Liver (tissue), 9 donors: ENCODE data around the gene ARPC4. TPM values are rescaled to one million over a fixed set of nuclear protein-coding genes. Genes with fewer than 3 reads are reported as not detected.

Experiments
- DNase-seq: peaks from one replicate; pipeline ENCODE4 v3.0.0-alpha.2; 2017; ENCODE audit warnings: low spot score
- H3K27ac ChIP-seq, 2 donors: one replicate each; pipeline ENCODE4 v1.7.0; 2013; ENCODE audit warnings: inconsistent platforms in 2 of 2, low read length in 2 of 2, control low read depth in 1 of 2, low read depth in 1 of 2, mild to moderate bottlenecking in 1 of 2
- H3K27me3 ChIP-seq, 4 donors: one replicate each; pipeline versions ENCODE4 v1.6.1 to v1.7.0; 2013; ENCODE audit warnings: low read length in 3 of 4, inconsistent platforms in 1 of 4, mild to moderate bottlenecking in 1 of 4, moderate library complexity in 1 of 4; ENCODE audit not compliant: control insufficient read depth in 4 of 4, insufficient read depth in 4 of 4
- H3K36me3 ChIP-seq, 4 donors: one replicate each; pipeline versions ENCODE4 v1.6.1 to v1.7.0; 2013; ENCODE audit warnings: low read length in 3 of 4, mild to moderate bottlenecking in 3 of 4, low read depth in 1 of 4, moderate library complexity in 1 of 4; ENCODE audit not compliant: control insufficient read depth in 4 of 4, insufficient read depth in 3 of 4
- H3K4me1 ChIP-seq, 4 donors: one replicate each; pipeline versions ENCODE4 v1.6.1 to v1.7.0; 2013; ENCODE audit warnings: low read length in 3 of 4, mild to moderate bottlenecking in 3 of 4, moderate library complexity in 1 of 4; ENCODE audit not compliant: control insufficient read depth in 4 of 4, insufficient read depth in 4 of 4
- H3K4me3 ChIP-seq, 3 donors: one replicate each; pipeline versions ENCODE4 v1.6.1 to v1.7.0; 2013; ENCODE audit warnings: low read length in 3 of 3, control low read depth in 1 of 3, low read depth in 1 of 3, mild to moderate bottlenecking in 1 of 3
- H3K9ac ChIP-seq, 2 donors: one replicate each; pipeline ENCODE4 v1.7.0; 2013; ENCODE audit warnings: low read length in 2 of 2, mild to moderate bottlenecking in 2 of 2, moderate library complexity in 2 of 2, control low read depth in 1 of 2, low read depth in 1 of 2
- H3K9me3 ChIP-seq, 4 donors: one replicate each; pipeline versions ENCODE4 v1.6.1 to v1.7.0; 2013; ENCODE audit warnings: low read length in 3 of 4; ENCODE audit not compliant: control insufficient read depth in 4 of 4
- EGR1 ChIP-seq, 2 donors: IDR thresholded peaks; 2 replicates each; pipeline ENCODE4 v1.6.1; 2016 to 2018; ENCODE audit warnings: antibody characterized with exemption in 2 of 2, low read depth in 2 of 2
- FOXA1 ChIP-seq: IDR thresholded peaks from 2 replicates; pipeline ENCODE4 v1.6.1; 2016; ENCODE audit warnings: antibody characterized with exemption
- FOXA2 ChIP-seq: IDR thresholded peaks from 2 replicates; pipeline ENCODE4 v1.6.1; 2016; ENCODE audit warnings: antibody characterized with exemption
- GABPA ChIP-seq, 2 donors: IDR thresholded peaks in 1 of 2; conservative IDR thresholded peaks in 1 of 2; 2 replicates each; pipeline ENCODE4 v1.6.1; 2016; ENCODE audit warnings: antibody characterized with exemption in 2 of 2, mild to moderate bottlenecking in 1 of 2, moderate library complexity in 1 of 2
- HNF4A ChIP-seq, 2 donors: conservative IDR thresholded peaks; 2 replicates each; pipeline ENCODE4 v1.6.1; 2016; ENCODE audit warnings: antibody characterized with exemption in 2 of 2, mild to moderate bottlenecking in 2 of 2
- HNF4G ChIP-seq: IDR thresholded peaks from 2 replicates; pipeline ENCODE4 v1.6.1; 2016; ENCODE audit warnings: antibody characterized with exemption
- JUND ChIP-seq, 2 donors: IDR thresholded peaks; 2 replicates each; pipeline ENCODE4 v1.6.1; 2016; ENCODE audit warnings: antibody characterized with exemption in 2 of 2
- NR2F2 ChIP-seq: IDR thresholded peaks from 2 replicates; pipeline ENCODE4 v1.6.1; 2016; ENCODE audit warnings: antibody characterized with exemption
- RXRA ChIP-seq, 2 donors: IDR thresholded peaks; 2 replicates each; pipeline ENCODE4 v1.6.1; 2017 to 2018; ENCODE audit warnings: antibody characterized with exemption in 2 of 2, mild to moderate bottlenecking in 1 of 2
- SP1 ChIP-seq: IDR thresholded peaks from 2 replicates; pipeline ENCODE4 v1.6.1; 2018; ENCODE audit warnings: antibody characterized with exemption, mild to moderate bottlenecking
- TAF1 ChIP-seq: conservative IDR thresholded peaks from 2 replicates; pipeline ENCODE4 v1.6.1; 2016; ENCODE audit warnings: antibody characterized with exemption, mild to moderate bottlenecking
- YY1 ChIP-seq: IDR thresholded peaks from 2 replicates; pipeline ENCODE4 v1.6.1; 2016; ENCODE audit warnings: antibody characterized with exemption, mild to moderate bottlenecking
- WGBS: extraction: QIAGEN DNeasy Blood & Tissue Kit; methylation state at CpG from one replicate; pipeline ENCODE4 v1.1.7; 2013; 5-methylcytosine and 5-hydroxymethylcytosine counted together
- polyA plus RNA-seq, 2 donors: library from polyadenylated mRNA; stranded (reverse) in 1 of 2; unstranded in 1 of 2; fragments of 200-250 nt in 1 of 2; fragments of >200 nt in 1 of 2; fragmentation: Nextera tagmentation in 1 of 2; extraction: Ambion mirVana in 1 of 2; gene quantifications; one replicate each; pipeline versions ENCODE4 v1.2.1 to v1.2.3, GENCODE V29; 2013 to 2015
- total RNA-seq, 2 donors: library from RNA; depleted of rRNA; stranded (reverse); fragments of >200 nt; gene quantifications; one replicate each; pipeline ENCODE4 v1.2.3, GENCODE V29; 2014
- TF ChIP-seq, protein P1 (sequence below): IDR thresholded peaks from 2 replicates; pipeline ENCODE4 v1.6.1; 2016; ENCODE audit warnings: antibody characterized with exemption
- TF ChIP-seq, protein P2 (sequence below): IDR thresholded peaks from 2 replicates; pipeline ENCODE4 v1.6.1; 2016; ENCODE audit warnings: antibody characterized with exemption, mild to moderate bottlenecking
- TF ChIP-seq, protein P3 (sequence below): fragments of 150-350 bp; IDR thresholded peaks from 2 replicates; pipeline ENCODE4 v1.5.1; 2017; ENCODE audit warnings: improper control_type of control experiment, low read depth, low read length; ENCODE audit not compliant: missing input control
- TF ChIP-seq, protein P4 (sequence below): IDR thresholded peaks from 2 replicates; pipeline ENCODE4 v1.6.1; 2016; ENCODE audit warnings: antibody characterized with exemption
- donor health status: healthy.
- donor health status: healthy.
- donor health status: healthy.
- donor health status: healthy.
- donor health status: healthy.

Gene ARPC4
- total and polyA plus RNA-seq, 4 donors: 22.1 to 53.6 (median 52.5) TPM

DNA sequence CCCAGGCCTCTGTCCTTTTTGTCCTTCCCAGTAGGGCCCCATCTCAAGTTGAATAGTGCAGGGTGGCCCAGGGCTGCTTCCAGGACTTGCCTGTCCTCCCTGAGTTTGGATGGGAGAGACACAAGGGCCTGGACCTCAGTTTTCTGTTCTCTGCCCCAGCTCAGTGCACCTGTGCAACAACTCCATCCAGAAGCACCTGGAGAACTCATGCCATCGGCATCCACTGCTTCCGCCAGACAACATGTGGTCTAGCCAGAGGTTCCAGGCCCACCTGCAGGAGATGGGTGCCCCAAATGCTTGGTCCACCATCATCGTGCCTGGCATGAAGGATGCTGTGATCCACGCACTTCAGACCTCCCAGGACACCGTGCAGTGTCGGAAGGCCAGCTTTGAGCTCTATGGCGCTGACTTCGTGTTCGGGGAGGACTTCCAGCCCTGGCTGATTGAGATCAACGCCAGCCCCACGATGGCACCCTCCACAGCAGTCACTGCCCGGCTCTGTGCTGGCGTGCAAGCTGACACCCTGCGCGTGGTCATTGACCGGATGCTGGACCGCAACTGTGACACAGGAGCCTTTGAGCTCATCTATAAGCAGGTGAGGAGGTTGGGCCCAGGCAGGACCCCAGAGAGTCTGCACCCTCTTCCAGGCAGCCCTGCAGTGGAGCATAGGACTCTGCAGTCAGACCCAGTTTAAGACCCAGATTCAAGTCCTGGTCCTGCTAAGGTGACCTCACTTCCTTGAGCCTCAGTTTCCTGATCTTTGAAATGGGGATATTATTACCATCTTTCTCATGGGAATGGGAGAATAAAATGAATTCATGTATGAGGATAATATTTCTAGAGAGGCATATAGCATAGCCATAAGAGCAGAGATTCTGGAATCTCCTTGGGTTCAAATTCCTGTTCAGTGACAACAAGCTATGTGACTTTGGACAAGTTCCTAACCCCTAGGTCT lies 36.2 kb downstream of the ARPC4 start:
- no peak overlapping the region for H3K4me3 ChIP-seq
- no peak for DNase-seq
- H3K27ac ChIP-seq: no peak overlapping the region
- no peaks in the 10 kb centered on the region for H3K4me1 ChIP-seq
- no peaks in the 10 kb centered on the region for H3K27me3 ChIP-seq
- H3K36me3 ChIP-seq: peaks cover 0 to 3% (median 1%) of the 10 kb centered on the region in 4 donors
- no peak overlapping the region for H3K9ac ChIP-seq
- TF ChIP-seq, protein P1, sequence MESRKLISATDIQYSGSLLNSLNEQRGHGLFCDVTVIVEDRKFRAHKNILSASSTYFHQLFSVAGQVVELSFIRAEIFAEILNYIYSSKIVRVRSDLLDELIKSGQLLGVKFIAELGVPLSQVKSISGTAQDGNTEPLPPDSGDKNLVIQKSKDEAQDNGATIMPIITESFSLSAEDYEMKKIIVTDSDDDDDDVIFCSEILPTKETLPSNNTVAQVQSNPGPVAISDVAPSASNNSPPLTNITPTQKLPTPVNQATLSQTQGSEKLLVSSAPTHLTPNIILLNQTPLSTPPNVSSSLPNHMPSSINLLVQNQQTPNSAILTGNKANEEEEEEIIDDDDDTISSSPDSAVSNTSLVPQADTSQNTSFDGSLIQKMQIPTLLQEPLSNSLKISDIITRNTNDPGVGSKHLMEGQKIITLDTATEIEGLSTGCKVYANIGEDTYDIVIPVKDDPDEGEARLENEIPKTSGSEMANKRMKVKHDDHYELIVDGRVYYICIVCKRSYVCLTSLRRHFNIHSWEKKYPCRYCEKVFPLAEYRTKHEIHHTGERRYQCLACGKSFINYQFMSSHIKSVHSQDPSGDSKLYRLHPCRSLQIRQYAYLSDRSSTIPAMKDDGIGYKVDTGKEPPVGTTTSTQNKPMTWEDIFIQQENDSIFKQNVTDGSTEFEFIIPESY: no peak
- TF ChIP-seq, protein P2, sequence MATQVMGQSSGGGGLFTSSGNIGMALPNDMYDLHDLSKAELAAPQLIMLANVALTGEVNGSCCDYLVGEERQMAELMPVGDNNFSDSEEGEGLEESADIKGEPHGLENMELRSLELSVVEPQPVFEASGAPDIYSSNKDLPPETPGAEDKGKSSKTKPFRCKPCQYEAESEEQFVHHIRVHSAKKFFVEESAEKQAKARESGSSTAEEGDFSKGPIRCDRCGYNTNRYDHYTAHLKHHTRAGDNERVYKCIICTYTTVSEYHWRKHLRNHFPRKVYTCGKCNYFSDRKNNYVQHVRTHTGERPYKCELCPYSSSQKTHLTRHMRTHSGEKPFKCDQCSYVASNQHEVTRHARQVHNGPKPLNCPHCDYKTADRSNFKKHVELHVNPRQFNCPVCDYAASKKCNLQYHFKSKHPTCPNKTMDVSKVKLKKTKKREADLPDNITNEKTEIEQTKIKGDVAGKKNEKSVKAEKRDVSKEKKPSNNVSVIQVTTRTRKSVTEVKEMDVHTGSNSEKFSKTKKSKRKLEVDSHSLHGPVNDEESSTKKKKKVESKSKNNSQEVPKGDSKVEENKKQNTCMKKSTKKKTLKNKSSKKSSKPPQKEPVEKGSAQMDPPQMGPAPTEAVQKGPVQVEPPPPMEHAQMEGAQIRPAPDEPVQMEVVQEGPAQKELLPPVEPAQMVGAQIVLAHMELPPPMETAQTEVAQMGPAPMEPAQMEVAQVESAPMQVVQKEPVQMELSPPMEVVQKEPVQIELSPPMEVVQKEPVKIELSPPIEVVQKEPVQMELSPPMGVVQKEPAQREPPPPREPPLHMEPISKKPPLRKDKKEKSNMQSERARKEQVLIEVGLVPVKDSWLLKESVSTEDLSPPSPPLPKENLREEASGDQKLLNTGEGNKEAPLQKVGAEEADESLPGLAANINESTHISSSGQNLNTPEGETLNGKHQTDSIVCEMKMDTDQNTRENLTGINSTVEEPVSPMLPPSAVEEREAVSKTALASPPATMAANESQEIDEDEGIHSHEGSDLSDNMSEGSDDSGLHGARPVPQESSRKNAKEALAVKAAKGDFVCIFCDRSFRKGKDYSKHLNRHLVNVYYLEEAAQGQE: no peak
- no peak for TF ChIP-seq GABPA (IDR thresholded peaks at IDR 0.05 in 1 of 2, conservative IDR thresholded peaks at IDR 0.05 in 1 of 2)
- no peak for TF ChIP-seq FOXA2
- no peak for TF ChIP-seq EGR1 (IDR thresholded peaks at IDR 0.05; ENCODE audit: low read depth in 2 of 2)
- 97% methylated on average over 17 of the region's 17 CpGs for WGBS
- H3K9me3 ChIP-seq: no peaks in the 10 kb centered on the region

DNA sequence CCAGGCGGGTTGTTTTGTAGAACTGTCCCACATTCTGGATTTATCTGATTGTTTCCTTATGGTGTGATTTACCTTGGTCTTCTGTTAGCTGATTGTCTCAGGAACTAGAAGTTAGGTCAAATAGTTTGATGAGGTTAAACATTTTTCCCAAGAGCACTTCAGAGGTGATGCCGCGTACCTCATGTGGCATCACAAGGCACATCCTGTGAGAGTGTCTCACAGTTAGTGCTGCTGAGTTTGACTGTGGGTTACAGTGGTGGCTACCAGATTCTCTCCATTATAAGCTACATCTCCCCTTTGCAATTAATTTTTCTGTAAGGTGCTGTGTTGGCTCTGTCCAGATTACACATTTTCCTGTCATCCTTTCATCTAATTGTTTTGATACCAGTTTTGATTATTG lies 38.4 kb downstream of the ARPC4 start:
- H3K27me3 ChIP-seq: no peaks in the 10 kb centered on the region
- no peak for DNase-seq
- no peak overlapping the region for H3K27ac ChIP-seq
- no peaks in the 10 kb centered on the region for H3K4me1 ChIP-seq
- TF ChIP-seq EGR1 (IDR thresholded peaks at IDR 0.05; ENCODE audit: low read depth in 2 of 2) (no peak), JUND (IDR thresholded peaks at IDR 0.05) (no peak), NR2F2 (no peak), YY1 (no peak), RXRA (IDR thresholded peaks at IDR 0.05) (no peak), FOXA1 (no peak), TAF1 (no peak), HNF4G (no peak), GABPA (IDR thresholded peaks at IDR 0.05 in 1 of 2, conservative IDR thresholded peaks at IDR 0.05 in 1 of 2) (no peak), HNF4A (conservative IDR thresholded peaks at IDR 0.05) (no peak), SP1 (no peak), FOXA2 (no peak)
- TF ChIP-seq, protein P1: no peak
- TF ChIP-seq, protein P2: no peak
- TF ChIP-seq, protein P3, sequence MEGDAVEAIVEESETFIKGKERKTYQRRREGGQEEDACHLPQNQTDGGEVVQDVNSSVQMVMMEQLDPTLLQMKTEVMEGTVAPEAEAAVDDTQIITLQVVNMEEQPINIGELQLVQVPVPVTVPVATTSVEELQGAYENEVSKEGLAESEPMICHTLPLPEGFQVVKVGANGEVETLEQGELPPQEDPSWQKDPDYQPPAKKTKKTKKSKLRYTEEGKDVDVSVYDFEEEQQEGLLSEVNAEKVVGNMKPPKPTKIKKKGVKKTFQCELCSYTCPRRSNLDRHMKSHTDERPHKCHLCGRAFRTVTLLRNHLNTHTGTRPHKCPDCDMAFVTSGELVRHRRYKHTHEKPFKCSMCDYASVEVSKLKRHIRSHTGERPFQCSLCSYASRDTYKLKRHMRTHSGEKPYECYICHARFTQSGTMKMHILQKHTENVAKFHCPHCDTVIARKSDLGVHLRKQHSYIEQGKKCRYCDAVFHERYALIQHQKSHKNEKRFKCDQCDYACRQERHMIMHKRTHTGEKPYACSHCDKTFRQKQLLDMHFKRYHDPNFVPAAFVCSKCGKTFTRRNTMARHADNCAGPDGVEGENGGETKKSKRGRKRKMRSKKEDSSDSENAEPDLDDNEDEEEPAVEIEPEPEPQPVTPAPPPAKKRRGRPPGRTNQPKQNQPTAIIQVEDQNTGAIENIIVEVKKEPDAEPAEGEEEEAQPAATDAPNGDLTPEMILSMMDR: no peak
- TF ChIP-seq, protein P4, sequence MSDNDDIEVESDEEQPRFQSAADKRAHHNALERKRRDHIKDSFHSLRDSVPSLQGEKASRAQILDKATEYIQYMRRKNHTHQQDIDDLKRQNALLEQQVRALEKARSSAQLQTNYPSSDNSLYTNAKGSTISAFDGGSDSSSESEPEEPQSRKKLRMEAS: no peak
- no peaks in the 10 kb centered on the region for H3K9me3 ChIP-seq
- H3K36me3 ChIP-seq: peaks cover 0 to 18% (median 4%) of the 10 kb centered on the region in 4 donors
- 98% methylated on average over 3 of the region's 3 CpGs for WGBS
- no peak overlapping the region for H3K9ac ChIP-seq
- H3K4me3 ChIP-seq: no peak overlapping the region
